MM.1S (cell line): ENCODE measurements around the gene PTPRZ1.

Experiments used
- DNase-seq: peaks from one replicate; pipeline ENCODE4 v3.0.0-alpha.2; 2015
- H2AFZ ChIP-seq: fragments of 300-600 bp; sonication (generic); 2 replicates; pipeline ENCODE4 v1.6.0; 2016; ENCODE audit warnings: antibody characterized with exemption, low read length
- H3F3A ChIP-seq: fragments of 300-600 bp; sonication (generic); 2 replicates; pipeline ENCODE4 v1.6.1; 2016; ENCODE audit warnings: mild to moderate bottlenecking, antibody characterized with exemption, low read length, moderate library complexity, mixed read lengths; ENCODE audit not compliant: insufficient read depth
- H3K27ac ChIP-seq: fragments of 300-600 bp; sonication (generic); 2 replicates; pipeline ENCODE4 v1.5.1; 2016; ENCODE audit warnings: mild to moderate bottlenecking, low read length
- H3K27me3 ChIP-seq: fragments of 300-600 bp; sonication (generic); replicated peaks from 2 replicates; pipeline ENCODE4 v1.6.0; 2016; ENCODE audit warnings: low read length; ENCODE audit not compliant: insufficient read depth
- H3K36me3 ChIP-seq: fragments of 300-600 bp; sonication (generic); replicated peaks from 2 replicates; pipeline ENCODE4 v1.6.1; 2016; ENCODE audit warnings: mild to moderate bottlenecking, low read length, mixed read lengths; ENCODE audit not compliant: insufficient read depth
- H3K4me1 ChIP-seq: fragments of 300-600 bp; sonication (generic); 2 replicates; pipeline ENCODE4 v1.6.1; 2016; ENCODE audit warnings: low read length, mixed read lengths
- H3K4me2 ChIP-seq: fragments of 300-600 bp; sonication (generic); 2 replicates; pipeline ENCODE4 v1.6.0; 2016; ENCODE audit warnings: low read depth, low read length
- H3K4me3 ChIP-seq: fragments of 300-600 bp; sonication (generic); 2 replicates; pipeline ENCODE4 v1.5.1; 2016; ENCODE audit warnings: low read length, mixed read lengths
- H3K79me2 ChIP-seq: fragments of 300-600 bp; sonication (generic); 2 replicates; pipeline ENCODE4 v1.6.1; 2016; ENCODE audit warnings: mixed run types, low read length, mixed read lengths
- H3K9ac ChIP-seq: fragments of 300-600 bp; sonication (generic); 2 replicates; pipeline ENCODE4 v1.6.1; 2016; ENCODE audit warnings: low read length, mixed read lengths
- H3K9me2 ChIP-seq: fragments of 300-600 bp; sonication (generic); replicated peaks from 2 replicates; pipeline ENCODE4 v1.6.1; 2016; ENCODE audit warnings: mild to moderate bottlenecking, low read length, mixed read lengths; ENCODE audit not compliant: insufficient read depth
- H3K9me3 ChIP-seq: fragments of 300-600 bp; sonication (generic); replicated peaks from 2 replicates; pipeline ENCODE4 v1.6.1; 2016; ENCODE audit warnings: mild to moderate bottlenecking, low read length, mixed read lengths; ENCODE audit not compliant: insufficient read depth
- H4K20me1 ChIP-seq: fragments of 300-600 bp; sonication (generic); 2 replicates; pipeline ENCODE4 v1.6.1; 2016; ENCODE audit warnings: mild to moderate bottlenecking, low read length, moderate library complexity, mixed read lengths; ENCODE audit not compliant: insufficient read depth
- CTCF ChIP-seq: fragments of 300-600 bp; sonication (generic); IDR thresholded peaks from 2 replicates; pipeline ENCODE4 v1.5.1; 2016; ENCODE audit warnings: antibody characterized with exemption, low read length, mixed read lengths
- EZH2 ChIP-seq: fragments of 300-600 bp; sonication (generic); optimal IDR thresholded peaks from 2 replicates; pipeline ENCODE3; 2017; ENCODE audit warnings: low read depth, mild to moderate bottlenecking, antibody characterized with exemption, low read length, mixed read lengths
- EZH2phosphoT487 ChIP-seq: fragments of 300-600 bp; sonication (generic); IDR thresholded peaks from 2 replicates; pipeline ENCODE4 v1.6.1; 2018; ENCODE audit warnings: antibody characterized with exemption, low read length

Gene PTPRZ1

GRCh38 chr7:122072924-122073599 lies 200.1 kb downstream of the PTPRZ1 start:
- Histone ChIP-seq H3F3A (no peaks in the 10 kb centered on the region), H3K9me3 (no peaks in the 10 kb centered on the region), H2AFZ (no peak overlapping the region), H3K27ac (no peak overlapping the region), H3K27me3 (no peaks in the 10 kb centered on the region), H3K4me3 (no peak overlapping the region), H3K4me2 (no peak overlapping the region), H3K36me3 (no peaks in the 10 kb centered on the region), H3K9me2 (no peaks in the 10 kb centered on the region), H3K4me1 (no peaks in the 10 kb centered on the region), H3K9ac (no peak overlapping the region), H3K79me2 (no peaks in the 10 kb centered on the region), H4K20me1 (no peaks in the 10 kb centered on the region)
- DNase-seq, result no peak
- TF ChIP-seq EZH2phosphoT487, result no peak
- TF ChIP-seq CTCF, result no peak
- no peak for TF ChIP-seq EZH2

- Histone ChIP-seq H3K4me1 (no peaks in the 10 kb centered on the region), H3F3A (no peaks in the 10 kb centered on the region), H3K79me2 (no peaks in the 10 kb centered on the region), H3K27ac (no peak overlapping the region), H3K9me2 (no peaks in the 10 kb centered on the region), H3K9ac (no peak overlapping the region), H2AFZ (no peak overlapping the region), H3K36me3 (no peaks in the 10 kb centered on the region), H3K4me3 (no peak overlapping the region), H3K27me3 (no peaks in the 10 kb centered on the region), H3K4me2 (no peak overlapping the region), H4K20me1 (no peaks in the 10 kb centered on the region), H3K9me3 (no peaks in the 10 kb centered on the region)
- TF ChIP-seq EZH2phosphoT487 (no peak), CTCF (no peak), EZH2 (no peak)
- DNase-seq, result no peak
Measured at GRCh38 chr7:122073635-122074034, 200.7 kb downstream of the PTPRZ1 start.

GRCh38 chr7:122082160-122082559 lies 209.2 kb downstream of the PTPRZ1 start:
- H3K4me1 ChIP-seq, result no peaks in the 10 kb centered on the region

More at GRCh38 chr7:122082160-122082559, 209.2 kb downstream of the PTPRZ1 start:
- Histone ChIP-seq H2AFZ (no peak overlapping the region), H3K4me2 (no peak overlapping the region), H3K27ac (no peak overlapping the region), H4K20me1 (no peaks in the 10 kb centered on the region), H3K27me3 (no peaks in the 10 kb centered on the region), H3K9me3 (no peaks in the 10 kb centered on the region), H3K9ac (no peak overlapping the region), H3K79me2 (no peaks in the 10 kb centered on the region), H3K36me3 (no peaks in the 10 kb centered on the region), H3F3A (no peaks in the 10 kb centered on the region), H3K4me3 (no peak overlapping the region), H3K9me2 (no peaks in the 10 kb centered on the region)
- TF ChIP-seq EZH2phosphoT487, result no peak
- TF ChIP-seq EZH2, result no peak
- no peak for TF ChIP-seq CTCF
- DNase-seq, result no peak
